ENCODE measurements around the gene ZSWIM3.

Gene ZSWIM3

GRCh38 chr20:45848969-45849582 lies 8.3 kb upstream of the ZSWIM3 start:
- Histone ChIP-seq H3K36me3 (ENCODE audit: control insufficient read depth in 1 of 2, insufficient read depth in 2 of 2, low read length in 2 of 2) (peaks cover 10 to 14% of the 10 kb centered on the region in 2 experiments), H3K23ac (ENCODE audit: low read length) (no peak overlapping the region), H2AFZ (ENCODE audit: insufficient read depth, low read length, poor library complexity) (no peak overlapping the region), H3K4me3 (ENCODE audit: low read depth, low read length) (no peak overlapping the region), H4K12ac (ENCODE audit: low read depth, low read length) (no peak overlapping the region), H3K79me1 (ENCODE audit: low read length) (no peaks in the 10 kb centered on the region), H2BK12ac (ENCODE audit: low read length) (no peak overlapping the region), H3K9me3 (ENCODE audit: insufficient read depth, low read depth, low read length) (no peaks in the 10 kb centered on the region), H3K79me2 (ENCODE audit: control insufficient read depth, insufficient read depth, low read length, poor library complexity) (no peaks in the 10 kb centered on the region), H3K4ac (ENCODE audit: low read depth, low read length) (no peak overlapping the region), H3K4me1 (ENCODE audit: control insufficient read depth in 1 of 2, insufficient read depth in 2 of 2, low read length in 2 of 2) (no peaks in the 10 kb centered on the region), H3K18ac (ENCODE audit: low read length) (no peak overlapping the region), H3K27ac (ENCODE audit: low read depth, low read length) (no peak overlapping the region), H2BK5ac (ENCODE audit: low read depth, low read length, poor library complexity) (no peak overlapping the region), H3K9ac (ENCODE audit: low read length) (no peak overlapping the region), H4K8ac (ENCODE audit: low read depth, low read length) (no peak overlapping the region), H2BK120ac (ENCODE audit: insufficient read depth, low read length, poor library complexity) (no peak overlapping the region), H3K14ac (ENCODE audit: low read length) (no peak overlapping the region), H4K91ac (ENCODE audit: low read depth, low read length) (no peak overlapping the region), H2AK5ac (ENCODE audit: low read length) (no peak overlapping the region), H3K27me3 (ENCODE audit: insufficient read depth, low read length) (no peaks in the 10 kb centered on the region), H3K4me2 (ENCODE audit: low read length) (no peak overlapping the region)
- no peak for DNase-seq
- WGBS (ENCODE audit: extremely low coverage, insufficient coverage, insufficient read length), result no CpG with 5 or more reads among the region's 8 CpGs

GRCh38 chr20:45850238-45850637 lies 7.2 kb upstream of the ZSWIM3 start:
- Histone ChIP-seq H3K9ac (ENCODE audit: low read length) (no peak overlapping the region), H3K4me1 (ENCODE audit: control insufficient read depth in 1 of 2, insufficient read depth in 2 of 2, low read length in 2 of 2) (no peaks in the 10 kb centered on the region)
- WGBS (ENCODE audit: extremely low coverage, insufficient coverage, insufficient read length), result no CpG with 5 or more reads among the region's 2 CpGs

GRCh38 chr20:45850926-45851325 lies 6.5 kb upstream of the ZSWIM3 start:
- Histone ChIP-seq H3K79me2 (ENCODE audit: control insufficient read depth, insufficient read depth, low read length, poor library complexity) (no peaks in the 10 kb centered on the region), H4K12ac (ENCODE audit: low read depth, low read length) (no peak overlapping the region), H3K4me1 (ENCODE audit: control insufficient read depth in 1 of 2, insufficient read depth in 2 of 2, low read length in 2 of 2) (no peaks in the 10 kb centered on the region), H3K14ac (ENCODE audit: low read length) (no peak overlapping the region), H3K23ac (ENCODE audit: low read length) (no peak overlapping the region), H3K79me1 (ENCODE audit: low read length) (no peaks in the 10 kb centered on the region), H3K27me3 (ENCODE audit: insufficient read depth, low read length) (no peaks in the 10 kb centered on the region), H4K91ac (ENCODE audit: low read depth, low read length) (no peak overlapping the region), H3K9ac (ENCODE audit: low read length) (no peak overlapping the region), H3K27ac (ENCODE audit: low read depth, low read length) (no peak overlapping the region), H3K36me3 (ENCODE audit: control insufficient read depth in 1 of 2, insufficient read depth in 2 of 2, low read length in 2 of 2) (peaks cover 6 to 15% of the 10 kb centered on the region in 2 experiments), H2AFZ (ENCODE audit: insufficient read depth, low read length, poor library complexity) (no peak overlapping the region), H3K9me3 (ENCODE audit: insufficient read depth, low read depth, low read length) (no peaks in the 10 kb centered on the region), H2BK12ac (ENCODE audit: low read length) (no peak overlapping the region), H4K8ac (ENCODE audit: low read depth, low read length) (no peak overlapping the region), H3K4ac (ENCODE audit: low read depth, low read length) (no peak overlapping the region), H3K4me2 (ENCODE audit: low read length) (no peak overlapping the region), H2BK5ac (ENCODE audit: low read depth, low read length, poor library complexity) (no peak overlapping the region), H2AK5ac (ENCODE audit: low read length) (no peak overlapping the region), H3K4me3 (ENCODE audit: low read depth, low read length) (no peak overlapping the region), H2BK120ac (ENCODE audit: insufficient read depth, low read length, poor library complexity) (no peak overlapping the region), H3K18ac (ENCODE audit: low read length) (no peak overlapping the region)
- WGBS (ENCODE audit: extremely low coverage, insufficient coverage, insufficient read length), result no CpG with 5 or more reads among the region's 1 CpG
- no peak for DNase-seq

More at GRCh38 chr20:45850238-45850637, 7.2 kb upstream of the ZSWIM3 start:
- Histone ChIP-seq H3K4me2 (ENCODE audit: low read length) (no peak overlapping the region), H3K14ac (ENCODE audit: low read length) (no peak overlapping the region), H3K79me1 (ENCODE audit: low read length) (no peaks in the 10 kb centered on the region), H4K91ac (ENCODE audit: low read depth, low read length) (no peak overlapping the region), H4K12ac (ENCODE audit: low read depth, low read length) (no peak overlapping the region), H3K4ac (ENCODE audit: low read depth, low read length) (no peak overlapping the region), H3K27ac (ENCODE audit: low read depth, low read length) (no peak overlapping the region), H4K8ac (ENCODE audit: low read depth, low read length) (no peak overlapping the region), H3K18ac (ENCODE audit: low read length) (no peak overlapping the region), H3K36me3 (ENCODE audit: control insufficient read depth in 1 of 2, insufficient read depth in 2 of 2, low read length in 2 of 2) (peaks cover 6 to 18% of the 10 kb centered on the region in 2 experiments), H3K9me3 (ENCODE audit: insufficient read depth, low read depth, low read length) (no peaks in the 10 kb centered on the region), H2BK5ac (ENCODE audit: low read depth, low read length, poor library complexity) (no peak overlapping the region), H2AFZ (ENCODE audit: insufficient read depth, low read length, poor library complexity) (no peak overlapping the region), H2BK120ac (ENCODE audit: insufficient read depth, low read length, poor library complexity) (no peak overlapping the region), H3K23ac (ENCODE audit: low read length) (no peak overlapping the region), H2BK12ac (ENCODE audit: low read length) (no peak overlapping the region), H3K79me2 (ENCODE audit: control insufficient read depth, insufficient read depth, low read length, poor library complexity) (no peaks in the 10 kb centered on the region), H3K27me3 (ENCODE audit: insufficient read depth, low read length) (no peaks in the 10 kb centered on the region), H2AK5ac (ENCODE audit: low read length) (no peak overlapping the region), H3K4me3 (ENCODE audit: low read depth, low read length) (no peak overlapping the region)
- DNase-seq, result no peak

DNA sequence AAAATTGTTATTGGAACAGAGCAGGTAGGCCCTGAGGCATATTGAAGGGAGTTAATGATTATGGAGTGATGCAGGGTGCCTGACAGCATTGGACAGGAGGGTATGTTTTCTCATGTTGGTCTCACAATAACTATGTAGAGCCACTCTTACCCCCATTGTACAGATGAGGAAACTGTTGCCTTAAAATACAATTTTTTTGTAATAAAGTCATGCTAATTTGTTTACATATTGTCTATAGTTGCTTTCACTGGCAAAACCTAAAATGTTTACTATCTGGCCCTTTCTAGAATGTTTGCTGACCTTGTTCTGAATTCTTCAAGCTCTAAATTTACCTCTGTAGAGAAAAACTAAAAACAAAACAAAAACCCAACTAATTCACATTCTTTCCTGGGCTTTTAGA lies 5.9 kb upstream of the ZSWIM3 start:
- H3K18ac ChIP-seq (ENCODE audit: low read length), result no peak overlapping the region
- no peak overlapping the region for H3K4me2 ChIP-seq (ENCODE audit: low read length)
- peaks cover 6 to 13% of the 10 kb centered on the region in 2 experiments for H3K36me3 ChIP-seq (ENCODE audit: control insufficient read depth in 1 of 2, insufficient read depth in 2 of 2, low read length in 2 of 2)
- no peak overlapping the region for H2BK5ac ChIP-seq (ENCODE audit: low read depth, low read length, poor library complexity)
- H3K23ac ChIP-seq (ENCODE audit: low read length), result no peak overlapping the region
- no peak overlapping the region for H2AK5ac ChIP-seq (ENCODE audit: low read length)
- no peak overlapping the region for H2AFZ ChIP-seq (ENCODE audit: insufficient read depth, low read length, poor library complexity)
- no peaks in the 10 kb centered on the region for H3K9me3 ChIP-seq (ENCODE audit: insufficient read depth, low read depth, low read length)
- no peaks in the 10 kb centered on the region for H3K4me1 ChIP-seq (ENCODE audit: control insufficient read depth in 1 of 2, insufficient read depth in 2 of 2, low read length in 2 of 2)
- no peak overlapping the region for H4K91ac ChIP-seq (ENCODE audit: low read depth, low read length)
- H2BK12ac ChIP-seq (ENCODE audit: low read length), result no peak overlapping the region
- no peak overlapping the region for H3K27ac ChIP-seq (ENCODE audit: low read depth, low read length)
- H3K4me3 ChIP-seq (ENCODE audit: low read depth, low read length), result no peak overlapping the region
- H3K9ac ChIP-seq (ENCODE audit: low read length), result no peak overlapping the region
- no peaks in the 10 kb centered on the region for H3K27me3 ChIP-seq (ENCODE audit: insufficient read depth, low read length)
- H4K12ac ChIP-seq (ENCODE audit: low read depth, low read length), result no peak overlapping the region
- no peaks in the 10 kb centered on the region for H3K79me1 ChIP-seq (ENCODE audit: low read length)
- H2BK120ac ChIP-seq (ENCODE audit: insufficient read depth, low read length, poor library complexity), result no peak overlapping the region
- DNase-seq, result no peak
- H3K79me2 ChIP-seq (ENCODE audit: control insufficient read depth, insufficient read depth, low read length, poor library complexity), result no peaks in the 10 kb centered on the region
- H4K8ac ChIP-seq (ENCODE audit: low read depth, low read length), result no peak overlapping the region
- no peak overlapping the region for H3K4ac ChIP-seq (ENCODE audit: low read depth, low read length)
- H3K14ac ChIP-seq (ENCODE audit: low read length), result no peak overlapping the region
